Measurements from ENCODE around the gene MAD2L1BP. TPM values are rescaled to one million over a fixed set of nuclear protein-coding genes. Genes with fewer than 3 reads are reported as not detected.

Gene MAD2L1BP
- total RNA-seq, 1 experiment from 2014 or later: 44.2 TPM

GRCh38 chr6:43604174-43604573 is 31.5 kb upstream of the MAD2L1BP start:
- no peak for TF ChIP-seq POLR2AphosphoS5 (IDR thresholded peaks at IDR 0.05; ENCODE audit: low read depth, low read length)
- no peak for TF ChIP-seq TCF7L2 (IDR thresholded peaks at IDR 0.05; ENCODE audit: low read depth, low read length)
- no peak for TF ChIP-seq REST (IDR thresholded peaks at IDR 0.05; ENCODE audit: insufficient read depth in 1 of 2, low read depth in 2 of 2, low read length in 1 of 2)
- TF ChIP-seq SIN3A (IDR thresholded peaks at IDR 0.05; ENCODE audit: borderline replicate concordance, insufficient read depth, low read depth, low read length): no peak
- no peak for TF ChIP-seq CTCF (IDR thresholded peaks at IDR 0.05)
- POLR2A ChIA-PET: interaction anchor here (0.6 kb wide), 1 partner anchor 9 kb away, joined by 3 read pairs; no protein-coding TSS in a partner anchor
- Histone ChIP-seq H3K9me3 (ENCODE audit: control insufficient read depth, insufficient read depth, low read depth, low read length) (no peaks in the 10 kb centered on the region), H3K4me1 (ENCODE audit: control insufficient read depth, insufficient read depth, low read length) (no peaks in the 10 kb centered on the region), H3K27ac (ENCODE audit: low read length) (no peak overlapping the region), H3K36me3 (ENCODE audit: control insufficient read depth, insufficient read depth, low read length) (peaks cover 22% of the 10 kb centered on the region), H3K4me3 (ENCODE audit: low read depth in 2 of 2, low read length in 2 of 2) (no peak overlapping the region), H3K27me3 (ENCODE audit: control insufficient read depth, insufficient read depth, low read length) (no peaks in the 10 kb centered on the region)
- intact Hi-C loops (cut with micrococcal nuclease; ENCODE audit: unreplicated experiment) (no loop called here), in situ Hi-C loops (cut with HindIII; ENCODE audit: low pct_unique_long_range_greater_than_20kb, low sequenced_read_pairs) (no loop called here)
- CTCF ChIA-PET: no interaction called here
- no peak for ATAC-seq
- no TSS peak for BruUV-seq (replicated peaks)
- no peak for DNase-seq (ENCODE audit: low read depth, low spot score)

GRCh38 chr6:43606019-43606418 is 29.6 kb upstream of the MAD2L1BP start:
- intact Hi-C loops (cut with micrococcal nuclease; ENCODE audit: unreplicated experiment): loop anchor here (5.0 kb wide), 1 partner anchor 471 kb away; no protein-coding TSS in a partner anchor
- Histone ChIP-seq H3K36me3 (ENCODE audit: control insufficient read depth, insufficient read depth, low read length) (peaks cover 18% of the 10 kb centered on the region), H3K27ac (ENCODE audit: low read length) (no peak overlapping the region), H3K4me3 (ENCODE audit: low read depth in 2 of 2, low read length in 2 of 2) (no peak overlapping the region), H3K27me3 (ENCODE audit: control insufficient read depth, insufficient read depth, low read length) (no peaks in the 10 kb centered on the region), H3K4me1 (ENCODE audit: control insufficient read depth, insufficient read depth, low read length) (no peaks in the 10 kb centered on the region), H3K9me3 (ENCODE audit: control insufficient read depth, insufficient read depth, low read depth, low read length) (no peaks in the 10 kb centered on the region)
- ChIA-PET POLR2A (no interaction called here), CTCF (no interaction called here)
- no peak for DNase-seq (ENCODE audit: low read depth, low spot score)
- no TSS peak for BruUV-seq (replicated peaks)
- in situ Hi-C loops (cut with HindIII; ENCODE audit: low pct_unique_long_range_greater_than_20kb, low sequenced_read_pairs): no loop called here
- ATAC-seq: no peak
- TF ChIP-seq CTCF (IDR thresholded peaks at IDR 0.05) (no peak), SIN3A (IDR thresholded peaks at IDR 0.05; ENCODE audit: borderline replicate concordance, insufficient read depth, low read depth, low read length) (no peak), POLR2AphosphoS5 (IDR thresholded peaks at IDR 0.05; ENCODE audit: low read depth, low read length) (no peak), TCF7L2 (IDR thresholded peaks at IDR 0.05; ENCODE audit: low read depth, low read length) (no peak), REST (IDR thresholded peaks at IDR 0.05; ENCODE audit: insufficient read depth in 1 of 2, low read depth in 2 of 2, low read length in 1 of 2) (no peak)

All from Panc1 (cell line).